Osteocyte (in vitro differentiated cells): ENCODE measurements around the gene TPST2. TPM values are rescaled to one million over a fixed set of nuclear protein-coding genes. Genes with fewer than 3 reads are reported as not detected.

Experiments used
- DNase-seq: peaks from one replicate; pipeline ENCODE4 v3.0.0; 2021; ENCODE audit warnings: mixed read lengths; ENCODE audit not compliant: unreplicated experiment; ENCODE audit errors: extremely low spot score
- H3K27ac Mint-ChIP-seq: one replicate; pipeline ENCODE4 v1.8.0; 2021; ENCODE audit warnings: mild to moderate bottlenecking, mixed read lengths; ENCODE audit not compliant: unreplicated experiment
- H3K27me3 Mint-ChIP-seq: one replicate; pipeline ENCODE4 v1.8.0; 2021; ENCODE audit warnings: mixed read lengths; ENCODE audit not compliant: unreplicated experiment
- H3K36me3 Mint-ChIP-seq: one replicate; pipeline ENCODE4 v1.8.0; 2021; ENCODE audit warnings: mixed read lengths; ENCODE audit not compliant: unreplicated experiment
- H3K4me1 Mint-ChIP-seq: one replicate; pipeline ENCODE4 v1.8.0; 2021; ENCODE audit warnings: mixed read lengths; ENCODE audit not compliant: unreplicated experiment
- H3K4me3 Mint-ChIP-seq: one replicate; pipeline ENCODE4 v1.8.0; 2021; ENCODE audit warnings: mild to moderate bottlenecking, moderate library complexity, mixed read lengths; ENCODE audit not compliant: unreplicated experiment
- H3K9me3 Mint-ChIP-seq: one replicate; pipeline ENCODE4 v1.8.0; 2021; ENCODE audit warnings: mixed read lengths; ENCODE audit not compliant: unreplicated experiment
- total RNA-seq: library from RNA; stranded (reverse); gene quantifications from 2 replicates; pipeline ENCODE4 v1.2.1, GENCODE V29; 2021
- TF ChIP-seq, protein P1 (sequence below): fragments of 200-600 bp; sonication (generic); IDR thresholded peaks from 2 replicates; pipeline ENCODE4 v1.5.0; 2021; ENCODE audit warnings: antibody characterized with exemption, mild to moderate bottlenecking, moderate library complexity

Gene TPST2
- total RNA-seq, 1 donor from 2014 or later: 16.3 TPM

DNA sequence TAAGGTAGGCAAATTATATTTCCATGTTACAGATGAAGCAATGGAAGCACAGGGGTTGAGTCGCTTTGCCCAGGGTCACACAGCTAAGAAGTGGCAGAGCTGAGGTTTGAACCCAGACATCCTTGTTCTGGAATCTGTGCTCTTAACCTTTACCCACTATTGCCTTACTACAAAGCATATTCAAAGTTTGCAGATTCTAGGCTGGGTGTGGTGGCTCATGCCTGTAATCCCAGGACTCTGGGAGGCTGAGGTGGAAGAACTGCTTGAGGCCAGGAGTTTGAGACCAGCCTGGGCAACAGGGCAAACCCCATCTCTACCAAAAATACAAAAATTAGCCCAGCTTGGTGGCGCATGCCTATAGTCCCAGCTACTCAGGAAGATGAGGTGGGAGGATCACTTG is 49.8 kb downstream of the TPST2 start:
- Mint-ChIP-seq H3K9me3 (no peaks in the 10 kb centered on the region), H3K4me1 (no peaks in the 10 kb centered on the region), H3K27me3 (no peaks in the 10 kb centered on the region), H3K4me3 (no peak overlapping the region), H3K36me3 (peaks cover 7% of the 10 kb centered on the region), H3K27ac (no peak overlapping the region)
- no peak for DNase-seq
- TF ChIP-seq, protein P1, sequence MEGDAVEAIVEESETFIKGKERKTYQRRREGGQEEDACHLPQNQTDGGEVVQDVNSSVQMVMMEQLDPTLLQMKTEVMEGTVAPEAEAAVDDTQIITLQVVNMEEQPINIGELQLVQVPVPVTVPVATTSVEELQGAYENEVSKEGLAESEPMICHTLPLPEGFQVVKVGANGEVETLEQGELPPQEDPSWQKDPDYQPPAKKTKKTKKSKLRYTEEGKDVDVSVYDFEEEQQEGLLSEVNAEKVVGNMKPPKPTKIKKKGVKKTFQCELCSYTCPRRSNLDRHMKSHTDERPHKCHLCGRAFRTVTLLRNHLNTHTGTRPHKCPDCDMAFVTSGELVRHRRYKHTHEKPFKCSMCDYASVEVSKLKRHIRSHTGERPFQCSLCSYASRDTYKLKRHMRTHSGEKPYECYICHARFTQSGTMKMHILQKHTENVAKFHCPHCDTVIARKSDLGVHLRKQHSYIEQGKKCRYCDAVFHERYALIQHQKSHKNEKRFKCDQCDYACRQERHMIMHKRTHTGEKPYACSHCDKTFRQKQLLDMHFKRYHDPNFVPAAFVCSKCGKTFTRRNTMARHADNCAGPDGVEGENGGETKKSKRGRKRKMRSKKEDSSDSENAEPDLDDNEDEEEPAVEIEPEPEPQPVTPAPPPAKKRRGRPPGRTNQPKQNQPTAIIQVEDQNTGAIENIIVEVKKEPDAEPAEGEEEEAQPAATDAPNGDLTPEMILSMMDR: no peak

DNA sequence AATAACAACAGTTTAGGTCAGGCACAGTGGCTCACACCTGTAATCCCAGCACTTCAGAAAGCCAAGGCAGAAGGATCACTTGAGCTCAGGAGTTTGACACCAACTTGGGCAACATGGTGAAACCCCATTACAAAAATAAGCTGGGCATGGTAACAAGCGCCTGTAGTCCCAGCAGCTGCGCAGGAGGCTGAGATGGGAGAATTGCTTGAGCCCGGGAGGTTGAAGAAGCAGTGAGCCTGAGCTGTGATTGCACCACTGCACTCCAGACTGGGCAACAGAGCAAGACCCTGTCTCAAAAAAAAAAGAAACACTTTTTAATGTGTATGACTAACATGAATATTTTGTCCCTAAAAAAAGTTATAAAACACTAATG is 53.2 kb downstream of the TPST2 start:
- Mint-ChIP-seq H3K9me3 (no peaks in the 10 kb centered on the region), H3K4me3 (no peak overlapping the region), H3K4me1 (no peaks in the 10 kb centered on the region), H3K27ac (no peak overlapping the region), H3K27me3 (no peaks in the 10 kb centered on the region), H3K36me3 (peaks cover 9% of the 10 kb centered on the region)
- no peak for DNase-seq
- TF ChIP-seq, protein P1: no peak

DNA sequence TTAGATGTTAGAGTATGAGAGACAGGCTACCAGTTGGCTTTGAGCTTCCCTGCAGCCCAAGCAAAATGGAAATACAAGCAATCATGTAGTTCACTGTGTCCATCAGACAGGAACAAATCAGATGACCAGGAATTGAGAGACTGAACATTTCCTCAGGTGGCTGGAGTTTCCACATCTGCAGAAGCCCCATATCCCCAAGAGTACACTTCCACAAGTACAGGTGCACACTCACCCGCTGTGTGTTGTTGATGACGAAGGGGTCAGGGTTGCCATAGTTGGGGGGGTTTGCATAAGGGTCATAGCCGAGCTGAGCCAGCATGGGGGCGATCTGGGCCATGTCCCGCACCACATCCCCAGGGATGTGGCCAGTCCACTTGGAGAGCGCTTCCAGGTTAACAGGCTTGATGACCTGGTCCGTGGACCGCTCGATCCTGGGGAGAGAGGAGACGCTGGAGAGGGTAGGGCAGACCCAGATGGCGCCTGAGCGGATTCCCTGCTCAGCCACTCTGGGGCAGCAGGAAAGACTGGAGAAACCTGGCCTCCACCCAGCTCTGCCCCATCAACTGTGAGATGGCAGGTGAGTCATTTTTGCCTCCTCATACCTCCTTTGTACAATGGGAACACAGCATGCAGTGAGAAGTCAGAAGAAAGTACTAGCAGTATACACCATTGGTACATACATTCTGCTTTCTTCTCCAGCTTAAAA is 53.7 kb downstream of the TPST2 start:
- no peaks in the 10 kb centered on the region for H3K4me1 Mint-ChIP-seq
- H3K9me3 Mint-ChIP-seq: no peaks in the 10 kb centered on the region
- H3K27me3 Mint-ChIP-seq: no peaks in the 10 kb centered on the region
- no peak overlapping the region for H3K27ac Mint-ChIP-seq
- H3K36me3 Mint-ChIP-seq: peaks cover 9% of the 10 kb centered on the region
- TF ChIP-seq, protein P1: no peak
- DNase-seq: no peak
- H3K4me3 Mint-ChIP-seq: no peak overlapping the region

DNA sequence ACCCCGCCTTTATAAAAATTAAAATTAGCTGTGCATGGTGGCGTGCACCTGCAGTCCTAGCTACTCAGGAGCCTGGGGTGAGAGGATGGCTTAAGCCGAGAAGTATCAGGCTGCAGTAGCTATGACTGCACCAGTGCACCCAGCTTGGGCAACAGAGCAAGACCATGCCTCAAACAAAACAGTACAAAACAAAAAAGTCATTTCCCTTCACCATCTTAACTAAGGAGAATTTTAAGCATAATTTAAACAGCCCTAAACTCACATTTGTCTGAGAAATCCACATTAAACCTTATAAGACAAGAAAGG is 54.4 kb downstream of the TPST2 start:
- Mint-ChIP-seq H3K4me1 (no peaks in the 10 kb centered on the region), H3K27ac (no peak overlapping the region), H3K4me3 (no peak overlapping the region), H3K9me3 (no peaks in the 10 kb centered on the region), H3K27me3 (no peaks in the 10 kb centered on the region), H3K36me3 (peaks cover 9% of the 10 kb centered on the region)
- DNase-seq: no peak
- TF ChIP-seq, protein P1: no peak

DNA sequence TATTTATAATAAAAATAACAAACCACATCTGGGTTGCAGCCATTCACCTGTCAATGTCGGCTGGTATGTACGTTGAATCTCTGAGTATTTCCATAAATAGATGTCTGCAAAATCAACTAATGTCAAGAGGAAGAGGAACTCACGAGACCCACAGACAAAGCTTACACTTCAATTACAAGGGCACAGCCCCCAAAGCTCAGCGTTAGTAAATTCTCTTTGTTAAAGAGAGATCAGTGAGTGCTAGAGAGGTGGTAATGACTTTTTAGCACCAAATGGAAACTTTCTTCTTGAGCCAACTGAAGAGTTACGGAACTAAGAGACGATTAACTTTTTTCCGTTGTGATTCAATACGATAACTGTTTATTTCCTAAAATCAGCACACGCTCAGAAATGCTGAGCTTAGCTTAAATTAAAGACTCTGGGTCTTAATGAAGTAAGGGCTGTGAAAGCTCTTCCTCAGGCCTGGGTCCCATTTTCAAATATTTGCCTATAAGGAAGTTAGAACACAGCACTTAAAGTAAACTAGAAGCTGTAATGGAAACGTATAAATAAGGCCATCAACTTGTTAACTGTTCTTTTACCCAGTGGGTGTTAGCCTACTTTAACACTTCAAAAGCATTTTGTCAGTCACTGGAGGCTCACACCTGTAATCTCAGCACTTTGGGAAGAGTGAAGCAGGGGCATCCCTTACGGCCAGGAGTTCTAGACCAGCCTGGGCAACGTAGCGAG is 54.9 kb downstream of the TPST2 start:
- TF ChIP-seq, protein P1: no peak
- no peak for DNase-seq
- no peaks in the 10 kb centered on the region for H3K4me1 Mint-ChIP-seq
- no peak overlapping the region for H3K4me3 Mint-ChIP-seq
- no peaks in the 10 kb centered on the region for H3K27me3 Mint-ChIP-seq
- no peak overlapping the region for H3K27ac Mint-ChIP-seq
- H3K9me3 Mint-ChIP-seq: no peaks in the 10 kb centered on the region
- H3K36me3 Mint-ChIP-seq: peaks cover 12% of the 10 kb centered on the region
